Small intestine (tissue), 7 donors: ENCODE measurements around the gene OAF. TPM values are rescaled to one million over a fixed set of nuclear protein-coding genes. Genes with fewer than 3 reads are reported as not detected.
A peak's percentile ranks its signal among the peaks of the same experiment; 100 is the strongest.

Experiments used
- DNase-seq, 2 donors: peaks; one replicate each; pipeline versions ENCODE4 v3.0.0 to v3.0.0-alpha.2; 2013
- FAIRE-seq: peaks from 2 replicates; lab custom pipeline; 2012; peaks lifted over from hg19 to GRCh38; lab: Jason Lieb, UNC
- H3K27ac ChIP-seq, 3 donors: one replicate each; pipeline ENCODE4 v1.5.1; 2013; ENCODE audit warnings: low read length in 2 of 3, mild to moderate bottlenecking in 2 of 3, control low read depth in 1 of 3, inconsistent platforms in 1 of 3, low read depth in 1 of 3, moderate library complexity in 1 of 3
- H3K27me3 ChIP-seq, 3 donors: one replicate each; pipeline ENCODE4 v1.6.1; 2013; ENCODE audit warnings: low read length in 3 of 3, inconsistent platforms in 1 of 3; ENCODE audit not compliant: control insufficient read depth in 3 of 3, insufficient read depth in 3 of 3
- H3K36me3 ChIP-seq, 3 donors: one replicate each; pipeline ENCODE4 v1.6.1; 2013; ENCODE audit warnings: low read length in 3 of 3, inconsistent platforms in 1 of 3, low read depth in 1 of 3, mild to moderate bottlenecking in 1 of 3, moderate library complexity in 1 of 3; ENCODE audit not compliant: control insufficient read depth in 3 of 3, insufficient read depth in 2 of 3
- H3K4me1 ChIP-seq, 3 donors: one replicate each; pipeline ENCODE4 v1.6.1; 2013; ENCODE audit warnings: low read length in 2 of 3, inconsistent platforms in 1 of 3, low read depth in 1 of 3, mild to moderate bottlenecking in 1 of 3, moderate library complexity in 1 of 3; ENCODE audit not compliant: control insufficient read depth in 3 of 3, insufficient read depth in 2 of 3
- H3K4me3 ChIP-seq, 3 donors: one replicate each; pipeline ENCODE4 v1.5.1; 2013; ENCODE audit warnings: low read length in 3 of 3, control low read depth in 1 of 3, inconsistent platforms in 1 of 3, low read depth in 1 of 3, mild to moderate bottlenecking in 1 of 3, moderate library complexity in 1 of 3
- H3K9me3 ChIP-seq, 2 donors: one replicate each; pipeline ENCODE4 v1.6.1; 2013; ENCODE audit warnings: low read depth in 1 of 2, low read length in 1 of 2; ENCODE audit not compliant: control insufficient read depth in 2 of 2, insufficient read depth in 1 of 2
- WGBS, 3 donors: extraction: QIAGEN DNeasy Blood & Tissue Kit; methylation state at CpG; one replicate each; pipeline ENCODE4 v1.1.7; 2013; 5-methylcytosine and 5-hydroxymethylcytosine counted together
- polyA plus RNA-seq, 4 donors: library from polyadenylated mRNA; stranded (reverse) in 3 of 4; unstranded in 1 of 4; fragments of 200-250 nt in 3 of 4; fragments of 120-200 nt in 1 of 4; gene quantifications; one replicate each; pipeline versions ENCODE4 v1.2.1 to v1.2.3, GENCODE V29; 2013
- donor health status: healthy with polysubstance abuse.
- donor health status: control.
- donor health status: control.
- donor health status: Bipolar disorder and iron deficiency.
- donor health status: healthy.

The OAF gene
- polyA plus RNA-seq, 4 donors, result 33.0 to 208 (median 65.1) TPM

DNA sequence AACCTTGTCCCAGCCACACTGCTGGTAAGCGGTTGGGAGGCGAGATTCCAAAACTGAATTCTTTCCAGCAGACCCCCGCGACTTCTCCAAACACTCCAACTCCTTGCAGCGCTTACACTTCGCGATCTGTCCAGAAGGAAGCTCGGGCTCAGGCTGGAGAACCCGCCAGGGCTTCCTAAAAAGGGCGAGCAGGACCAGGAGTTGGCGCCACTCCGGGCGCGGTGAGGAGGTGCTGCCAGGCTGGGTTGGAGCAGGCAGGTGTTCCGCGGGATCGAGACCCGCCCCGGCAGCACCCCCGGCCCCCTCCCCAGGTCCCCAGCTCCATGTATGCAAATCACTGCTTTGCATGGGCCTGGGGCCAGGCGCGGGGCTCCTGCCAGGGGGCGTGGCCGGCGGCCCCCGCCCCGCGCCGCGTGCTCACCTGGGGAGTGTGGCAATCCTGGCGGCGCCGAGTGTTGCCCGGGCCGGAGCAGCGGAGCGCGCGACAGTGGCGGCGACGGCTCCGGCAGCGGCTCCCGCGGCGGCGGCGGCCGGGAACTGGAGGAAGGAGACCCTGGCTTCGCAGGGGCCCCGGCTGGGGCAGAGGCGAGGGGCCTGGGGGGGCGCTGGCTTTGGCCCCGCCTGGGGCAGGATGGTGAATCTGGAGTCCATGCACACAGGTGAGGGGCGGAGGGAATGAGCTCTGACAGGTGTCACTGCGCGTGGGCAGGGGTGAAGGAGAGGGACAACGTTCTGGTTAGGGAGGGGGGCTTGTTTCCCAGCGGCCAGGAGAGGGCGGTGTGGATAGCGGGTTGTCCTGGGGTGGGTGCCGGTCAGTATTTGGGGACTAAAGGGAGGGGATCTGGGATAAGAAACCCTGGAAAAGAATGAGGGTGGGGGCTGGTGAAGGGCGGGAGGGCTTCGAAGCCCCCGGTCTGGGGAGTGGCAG, 29.1 kb downstream of the OAF start, which contains the start of gene POU2F3:
POU2F3 (plus strand) TSS at position 428 of the 928 bp plus-strand sequence; CDS start at position 632, 204 bp downstream.
- Histone ChIP-seq H3K4me1 (peaks cover 0 to 8% (median 0%) of the 10 kb centered on the region in 3 donors), H3K4me3 (no peak within 1 kb of the TSS), H3K36me3 (no peaks in the 10 kb centered on the region), H3K27me3 (peaks cover 0 to 36% (median 13%) of the 10 kb centered on the region in 3 donors), H3K27ac (no peak within 1 kb of the TSS), H3K9me3 (no peaks in the 10 kb centered on the region)
- 3 to 6% (median 4%) methylated on average over 49 to 66 of the region's 66 CpGs for WGBS, 3 donors
- FAIRE-seq (no peak), DNase-seq (peak; percentile 33 to 67)

DNA sequence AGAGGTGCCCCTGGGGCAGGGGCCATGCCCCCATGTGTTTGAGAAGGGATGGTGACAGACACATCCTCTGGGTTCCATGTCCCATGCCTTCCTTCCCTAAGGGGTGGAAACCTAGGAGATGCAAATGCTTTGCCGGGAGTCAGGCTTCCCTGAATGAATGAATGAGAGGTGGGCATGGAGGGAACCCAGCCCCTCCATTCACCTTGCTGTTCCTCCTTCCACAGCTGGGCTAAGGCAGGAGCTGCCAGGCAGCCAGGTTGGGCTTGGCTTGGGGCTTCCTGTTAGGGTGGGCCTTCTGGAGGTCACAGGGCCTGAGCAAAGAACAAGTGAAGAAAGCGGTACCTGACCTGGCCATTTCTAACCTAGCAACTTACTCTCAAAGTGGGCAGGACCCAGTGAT, 30.0 kb downstream of the OAF start:
- Histone ChIP-seq H3K4me1 (peaks cover 0 to 8% (median 0%) of the 10 kb centered on the region in 3 donors), H3K27ac (no peak overlapping the region), H3K9me3 (no peaks in the 10 kb centered on the region), H3K4me3 (no peak overlapping the region), H3K27me3 (peaks cover 0 to 36% (median 13%) of the 10 kb centered on the region in 3 donors), H3K36me3 (no peaks in the 10 kb centered on the region)
- DNase-seq (no peak), FAIRE-seq (no peak)
- 88 to 96% (median 93%) methylated on average over 2 of the region's 2 CpGs for WGBS, 3 donors

GRCh38 chr11:120241277-120241676, 30.4 kb downstream of the OAF start:
- Histone ChIP-seq H3K9me3 (no peaks in the 10 kb centered on the region), H3K27ac (no peak overlapping the region), H3K4me3 (no peak overlapping the region), H3K27me3 (peaks cover 0 to 37% (median 13%) of the 10 kb centered on the region in 3 donors), H3K4me1 (peaks cover 0 to 8% (median 0%) of the 10 kb centered on the region in 3 donors), H3K36me3 (no peaks in the 10 kb centered on the region)
- 87 to 93% (median 89%) methylated on average over 7 of the region's 7 CpGs for WGBS, 3 donors
- DNase-seq, result no peak
- no peak for FAIRE-seq

GRCh38 chr11:120243221-120243620, 32.4 kb downstream of the OAF start:
- H3K27me3 ChIP-seq, result peaks cover 0 to 43% (median 13%) of the 10 kb centered on the region in 3 donors

DNA sequence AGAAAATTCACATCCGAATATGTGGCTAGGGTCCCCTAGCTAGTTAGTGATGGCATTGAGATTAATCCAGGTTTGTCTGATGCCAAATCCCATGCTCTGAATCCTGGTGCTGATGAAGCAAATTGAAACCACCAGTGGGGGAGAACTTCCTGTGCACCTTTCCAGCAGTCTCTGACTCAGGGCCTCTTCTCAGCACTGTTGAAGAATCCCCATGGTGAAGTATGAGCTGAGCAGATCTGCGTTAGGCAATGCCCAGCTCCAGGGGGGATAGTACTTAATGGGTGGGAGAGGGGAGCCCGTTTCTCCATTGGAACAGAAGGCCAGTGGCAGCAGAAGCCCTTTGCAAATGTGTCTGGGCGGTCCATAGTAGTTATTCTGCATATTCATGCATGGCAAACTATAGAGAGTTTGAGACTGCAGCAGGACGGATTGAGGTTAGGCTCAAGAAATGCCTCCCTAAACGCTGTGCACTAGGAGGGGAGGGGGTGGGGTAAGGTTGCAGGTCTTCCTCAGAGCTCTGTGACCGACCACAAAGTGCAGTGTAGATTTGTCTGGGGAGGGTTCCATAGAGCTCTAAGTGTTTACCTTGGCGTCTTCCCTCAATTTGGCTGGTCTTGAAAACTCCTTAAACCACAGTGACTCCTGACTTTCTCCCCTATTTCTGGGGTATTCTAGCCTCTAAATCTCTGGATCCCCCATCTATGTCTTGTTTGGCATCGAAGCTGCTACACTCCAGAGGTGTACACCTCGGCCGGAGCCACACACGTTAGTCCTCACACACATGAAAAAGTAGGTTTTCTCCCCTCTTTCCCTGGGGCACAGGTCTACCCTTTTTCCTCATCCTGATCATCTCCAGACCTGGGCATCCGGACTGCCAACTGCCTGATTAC, 33.9 kb downstream of the OAF start:
- H3K4me3 ChIP-seq, result no peak overlapping the region
- no peaks in the 10 kb centered on the region for H3K9me3 ChIP-seq
- no peaks in the 10 kb centered on the region for H3K36me3 ChIP-seq
- DNase-seq (no peak), FAIRE-seq (no peak)
- H3K4me1 ChIP-seq, result peaks cover 0 to 8% (median 3%) of the 10 kb centered on the region in 3 donors
- H3K27ac ChIP-seq, result no peak overlapping the region
- H3K27me3 ChIP-seq, result peaks cover 0 to 40% (median 11%) of the 10 kb centered on the region in 3 donors
- 78 to 85% (median 81%) methylated on average over 13 of the region's 13 CpGs for WGBS, 3 donors

More at GRCh38 chr11:120243221-120243620, 32.4 kb downstream of the OAF start:
- FAIRE-seq, result no peak
- H3K9me3 ChIP-seq, result no peaks in the 10 kb centered on the region
- WGBS, 3 donors, result 81 to 89% (median 87%) methylated on average over 3 to 4 of the region's 4 CpGs
- H3K4me3 ChIP-seq, result no peak overlapping the region
- no peaks in the 10 kb centered on the region for H3K36me3 ChIP-seq
- H3K4me1 ChIP-seq, result peaks cover 0 to 8% (median 2%) of the 10 kb centered on the region in 3 donors
- no peak overlapping the region for H3K27ac ChIP-seq
- no peak for DNase-seq

DNA sequence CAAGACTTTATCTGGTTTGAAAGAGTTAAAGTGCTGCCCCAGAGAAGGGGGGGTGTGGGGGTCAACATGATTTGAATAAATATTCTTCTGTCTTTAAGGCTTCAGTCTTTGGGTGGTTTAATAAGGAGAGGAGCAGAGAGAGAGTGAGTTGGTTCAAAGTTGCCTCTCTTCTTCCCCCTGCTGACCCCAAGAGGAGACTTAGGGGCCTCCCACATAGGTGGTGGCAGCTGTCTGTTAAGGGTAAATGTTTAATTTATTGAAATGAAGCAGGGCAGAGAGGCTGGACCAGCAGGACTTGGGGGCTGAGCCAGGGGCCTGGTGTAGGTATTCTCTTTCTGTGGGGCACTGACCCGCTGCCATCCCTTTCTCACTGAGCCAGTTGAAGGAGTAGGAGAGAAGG, 34.6 kb downstream of the OAF start:
- peaks cover 0 to 35% (median 10%) of the 10 kb centered on the region in 3 donors for H3K27me3 ChIP-seq
- no peaks in the 10 kb centered on the region for H3K9me3 ChIP-seq
- no peak for DNase-seq
- no peak overlapping the region for H3K4me3 ChIP-seq
- no peaks in the 10 kb centered on the region for H3K36me3 ChIP-seq
- H3K27ac ChIP-seq, result no peak overlapping the region
- FAIRE-seq, result no peak
- WGBS, 3 donors, result 92 to 100% (median 100%) methylated on average over 1 of the region's 1 CpG
- peaks cover 0 to 4% (median 3%) of the 10 kb centered on the region in 3 donors for H3K4me1 ChIP-seq

- DNase-seq (no peak), FAIRE-seq (no peak)
- no peak overlapping the region for H3K27ac ChIP-seq
- no peaks in the 10 kb centered on the region for H3K9me3 ChIP-seq
- peaks cover 0 to 19% (median 3%) of the 10 kb centered on the region in 3 donors for H3K27me3 ChIP-seq
- peaks cover 0 to 3% (median 0%) of the 10 kb centered on the region in 3 donors for H3K4me1 ChIP-seq
- no peaks in the 10 kb centered on the region for H3K36me3 ChIP-seq
- WGBS, 3 donors, result 55 to 76% (median 57%) methylated on average over 9 of the region's 9 CpGs
- no peak overlapping the region for H3K4me3 ChIP-seq
These were observed 37.9 kb downstream of the OAF start for GRCh38 chr11:120248551-120249278.
